ENCODE data around the gene DYNLRB1.

- no peak for TF ChIP-seq CTCF (IDR thresholded peaks at IDR 0.05)
- no peak for TF ChIP-seq POLR2A (IDR thresholded peaks at IDR 0.05)
These were observed 31.8 kb downstream of the DYNLRB1 start for GRCh38 chr20:34547844-34548613.

Data from Peyer's patch (tissue), 4 donors.